Medulla oblongata (tissue), 1 donor: ENCODE data around the gene NECAB2.
"Not testable (repeated sequence)": the region's sequence is repeated elsewhere in the genome, so short reads cannot be mapped to it uniquely, and the experiment has no call there.

Source experiments
- DNase-seq: peaks from one replicate; pipeline ENCODE4 v3.0.0-alpha.2; 2015; ENCODE audit errors: extremely low spot score

Gene NECAB2

GRCh38 chr16:83936581-83937165 is 31.4 kb upstream of the NECAB2 start:
- DNase-seq = no peak

DNA sequence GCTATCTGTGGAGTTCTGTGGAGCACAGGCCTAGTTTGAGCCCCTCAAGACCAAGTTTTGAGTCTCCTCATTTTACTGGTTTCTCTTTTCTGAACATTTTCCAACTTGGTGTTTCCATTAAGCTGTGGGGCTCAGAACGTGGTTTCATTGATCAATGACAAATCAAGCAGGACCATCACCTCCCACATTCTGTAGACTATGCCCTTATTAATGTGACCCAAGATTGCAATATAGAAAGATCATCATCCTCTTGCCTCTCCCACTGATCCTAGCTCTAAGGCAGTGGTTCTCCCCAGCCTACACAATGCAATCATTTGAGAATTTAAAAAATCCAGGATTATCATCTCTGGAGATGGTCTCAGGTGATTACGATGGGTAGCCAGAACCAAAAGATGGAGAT is 30.8 kb upstream of the NECAB2 start:
- DNase-seq = no peak

DNA sequence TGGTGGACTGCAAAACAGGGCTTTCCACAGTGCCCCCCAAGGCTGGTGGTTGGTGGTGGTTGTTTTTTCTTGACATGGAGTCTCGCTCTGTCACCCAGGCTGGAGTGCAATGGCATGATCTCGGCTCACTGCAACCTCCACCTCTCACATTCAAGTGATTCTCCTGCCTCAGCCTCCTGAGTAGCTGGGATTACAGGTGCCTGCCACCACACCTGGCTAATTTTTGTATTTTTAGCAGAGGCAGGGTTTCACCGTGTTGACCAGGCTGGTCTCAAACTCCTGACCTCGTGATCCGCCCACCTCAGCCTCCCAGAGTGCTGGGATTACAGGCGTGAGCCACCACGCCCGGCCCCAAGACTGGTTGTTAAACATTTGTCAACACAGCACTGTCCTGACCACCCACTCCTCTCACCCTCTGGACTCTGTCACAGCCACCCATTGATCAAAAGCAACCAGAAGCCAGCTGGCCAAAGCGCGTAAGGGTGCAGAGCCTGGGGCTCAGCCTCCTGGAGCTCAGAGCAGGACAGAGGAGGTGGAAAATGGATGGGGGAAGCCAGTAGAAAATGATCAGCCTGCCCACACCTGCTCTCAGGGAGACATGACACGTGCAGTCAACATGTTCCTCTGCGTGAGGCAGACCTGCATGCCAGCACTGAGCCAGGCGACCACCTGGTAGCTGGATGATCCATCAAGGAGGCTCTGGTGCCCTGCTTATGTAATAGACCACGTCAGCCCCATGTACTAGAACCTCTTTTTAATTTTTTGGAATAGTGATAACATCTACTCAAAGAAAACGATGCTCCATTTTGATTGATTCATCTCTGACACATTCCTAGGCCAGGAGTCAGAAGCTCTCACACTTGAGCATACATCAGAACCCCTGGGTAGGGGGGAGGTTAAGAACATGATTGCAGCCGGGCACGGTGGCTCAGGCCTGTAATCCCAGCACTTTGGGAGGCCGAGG is 29.8 kb upstream of the NECAB2 start:
- DNase-seq = no peak

DNA sequence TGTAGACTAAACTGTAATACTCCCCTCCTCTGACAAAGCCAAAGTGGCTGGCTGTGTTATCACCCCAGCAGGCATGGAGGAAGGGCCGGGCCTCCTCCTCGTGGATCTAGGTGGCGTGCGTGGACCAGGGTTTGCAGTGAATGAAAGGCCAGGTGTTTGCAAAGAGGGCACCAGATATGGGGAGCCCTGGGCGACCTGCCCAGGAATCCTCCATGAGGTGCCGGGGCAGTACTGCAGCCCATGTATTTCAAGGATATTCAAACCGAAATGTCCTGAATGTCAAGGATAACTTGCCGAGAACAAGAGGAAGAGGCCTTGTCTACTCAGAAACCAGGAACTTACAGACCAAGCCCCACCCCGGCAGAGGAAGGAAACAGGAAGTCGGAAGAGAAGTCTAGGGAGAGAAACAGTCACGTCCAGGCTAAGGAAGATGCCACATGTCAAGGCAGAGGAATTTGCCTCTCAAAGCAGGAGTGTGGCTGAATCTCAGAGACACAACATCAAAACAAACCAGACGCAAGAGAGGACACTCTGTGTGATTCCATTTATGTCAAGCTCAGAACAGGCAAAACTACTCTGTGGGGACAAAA is 28.7 kb upstream of the NECAB2 start:
- peak; percentile 13 for DNase-seq

DNA sequence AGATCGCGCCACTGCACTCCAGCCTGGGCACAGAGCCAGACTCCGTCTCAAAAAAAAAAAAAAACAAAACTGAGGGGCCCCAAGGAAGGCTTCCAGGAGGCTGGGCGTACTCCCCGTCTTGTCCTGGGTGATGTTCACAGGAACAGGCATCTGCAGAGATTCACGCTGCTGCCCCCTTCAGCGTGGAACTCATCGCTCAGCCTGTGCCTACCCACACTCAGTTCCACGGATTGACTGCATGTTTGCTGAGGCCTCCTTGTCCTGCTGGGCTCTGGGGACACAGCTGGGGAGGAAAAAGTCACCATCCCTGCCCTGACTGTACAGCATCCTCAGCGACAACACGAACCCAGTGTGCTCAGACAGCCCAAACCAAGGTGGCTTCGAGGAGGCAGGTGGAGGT is 27.9 kb upstream of the NECAB2 start:
- DNase-seq = no peak

DNA sequence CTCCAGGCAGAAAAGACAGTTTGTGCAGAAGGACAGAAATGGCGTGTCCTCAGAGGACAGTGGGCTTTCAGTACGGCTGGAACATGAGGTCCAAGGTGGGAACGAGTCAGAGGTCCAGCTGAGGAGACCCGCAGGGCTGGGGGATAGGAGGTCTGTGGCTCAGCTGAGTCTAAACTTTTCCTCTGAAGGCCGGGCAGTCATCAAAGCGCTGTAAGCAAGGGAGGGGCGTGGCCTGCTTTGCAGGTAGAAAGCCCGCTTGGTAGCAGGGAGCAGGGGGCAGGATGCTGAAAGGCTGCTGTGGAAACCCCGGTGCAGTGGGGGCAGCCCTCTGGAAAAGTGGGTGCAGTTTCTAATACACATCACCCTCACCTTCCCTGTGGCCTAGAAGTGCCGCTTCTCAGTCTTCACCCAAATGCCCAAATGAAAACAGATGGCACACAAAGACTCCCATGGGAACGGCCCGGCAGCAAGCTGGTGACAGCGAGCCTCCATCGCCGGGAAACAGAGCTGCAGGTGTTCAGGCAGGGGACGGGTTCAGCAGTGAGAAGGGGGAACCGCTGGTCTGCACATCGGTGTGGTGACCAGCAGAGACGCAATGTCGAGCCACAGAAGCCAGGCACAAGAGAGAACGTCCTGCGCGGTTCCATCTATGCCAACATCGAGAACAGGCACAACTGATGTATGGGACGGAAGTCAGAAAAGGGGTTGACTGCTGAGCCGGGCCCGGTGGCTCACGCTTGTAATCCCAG is 27.2 kb upstream of the NECAB2 start:
- DNase-seq = no peak

- DNase-seq = not testable (repeated sequence)
These were observed 26.5 kb upstream of the NECAB2 start for GRCh38 chr16:83941546-83941945.

DNA sequence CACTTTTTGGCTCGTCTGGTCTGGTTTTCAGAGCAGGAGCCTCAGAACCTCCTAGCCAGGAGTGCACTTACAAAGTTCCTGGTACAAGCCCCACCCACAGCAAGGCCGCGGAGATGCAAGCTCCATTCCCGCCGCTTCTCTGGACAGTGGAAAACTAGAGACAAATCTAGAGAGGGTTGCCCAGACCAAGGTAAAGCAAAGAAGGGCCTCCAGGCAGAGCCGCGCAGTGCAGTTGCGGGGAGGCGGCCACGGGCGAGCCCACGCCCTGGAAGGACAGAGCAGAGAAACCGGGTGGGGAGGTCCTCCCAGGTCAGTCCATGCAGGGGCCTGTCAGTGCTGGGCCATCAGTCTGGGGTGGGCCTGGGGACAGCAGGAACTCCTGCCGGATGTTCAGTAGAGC is 26.0 kb upstream of the NECAB2 start:
- DNase-seq = no peak

DNA sequence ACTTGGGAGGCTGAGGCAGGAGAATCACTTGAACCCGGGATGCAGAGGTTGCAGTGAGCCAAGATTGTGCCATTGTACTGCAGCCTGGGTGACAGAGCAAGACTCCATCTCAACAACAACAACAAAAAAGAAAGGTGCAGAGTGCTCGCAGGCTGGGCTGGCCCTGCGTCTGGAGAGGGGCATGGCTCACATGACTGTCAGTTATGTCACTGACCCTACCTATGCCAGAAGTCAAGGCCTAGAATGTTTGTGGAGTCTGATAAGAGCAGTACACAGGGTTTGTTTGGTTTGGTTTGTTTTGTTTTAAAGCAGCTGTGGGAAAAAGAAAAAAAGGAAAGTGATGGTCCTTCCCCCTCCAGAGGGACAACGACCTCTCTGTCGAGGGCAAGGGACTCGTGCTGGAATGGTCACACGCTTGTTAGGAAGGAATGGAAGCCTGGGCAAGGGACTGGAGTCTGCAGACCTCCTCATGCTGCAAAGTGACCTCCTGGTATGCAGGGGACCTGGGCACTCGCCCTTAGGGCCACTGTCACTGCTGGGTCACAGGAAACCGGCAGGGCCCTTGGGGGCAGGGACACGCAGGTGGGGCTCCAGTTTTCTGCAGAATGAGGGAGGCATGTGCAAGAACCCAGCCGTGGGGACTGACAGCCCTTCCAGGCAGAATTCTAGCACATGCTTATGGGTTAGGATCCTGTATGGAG is 25.1 kb upstream of the NECAB2 start:
- no peak for DNase-seq

DNA sequence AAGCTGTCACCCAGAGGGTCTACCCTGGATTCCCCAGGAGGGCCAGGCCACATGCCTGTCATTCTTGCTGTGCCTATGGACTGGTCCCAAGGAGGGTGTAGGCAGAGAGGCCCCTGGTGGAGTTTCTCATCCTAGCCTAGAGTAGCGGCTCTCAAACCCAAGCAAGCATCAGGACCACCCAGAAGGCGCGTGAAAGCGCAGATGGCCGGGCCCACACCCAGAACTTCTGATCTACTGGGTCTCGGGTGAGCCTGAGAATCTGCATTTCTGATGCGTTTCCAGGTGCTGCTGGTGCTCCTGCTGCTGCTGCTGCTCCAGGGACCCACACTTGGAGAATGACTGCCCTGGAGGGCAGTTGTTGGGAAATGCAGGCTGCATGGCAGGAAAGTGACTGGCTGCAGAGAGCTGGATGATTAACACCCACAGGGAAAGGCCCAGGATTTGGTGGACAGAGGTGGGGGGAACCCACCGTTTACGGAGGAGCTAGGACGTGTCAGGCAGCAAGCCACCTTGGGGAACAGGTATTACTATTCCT is 24.5 kb upstream of the NECAB2 start:
- DNase-seq = no peak

DNA sequence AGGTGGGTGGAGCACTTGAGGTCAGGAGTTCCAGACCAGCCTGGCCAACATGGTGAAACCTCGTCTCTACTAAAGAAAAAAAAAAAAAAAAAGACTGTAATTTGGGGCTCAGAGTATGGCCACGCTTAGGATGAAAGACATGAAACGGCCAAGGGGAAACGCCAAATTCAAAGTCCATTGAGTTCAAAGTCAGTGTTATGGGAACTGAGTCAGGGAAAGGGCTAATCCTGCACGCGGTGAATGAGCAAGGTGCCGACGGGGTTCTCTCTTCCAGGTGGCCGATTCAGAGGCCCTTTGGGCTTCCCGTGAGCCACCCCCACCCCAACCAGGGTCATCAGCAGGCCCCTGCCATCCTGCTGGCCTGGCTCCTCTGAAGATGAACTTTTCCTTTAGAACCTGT is 22.5 kb upstream of the NECAB2 start:
- DNase-seq = no peak

DNA sequence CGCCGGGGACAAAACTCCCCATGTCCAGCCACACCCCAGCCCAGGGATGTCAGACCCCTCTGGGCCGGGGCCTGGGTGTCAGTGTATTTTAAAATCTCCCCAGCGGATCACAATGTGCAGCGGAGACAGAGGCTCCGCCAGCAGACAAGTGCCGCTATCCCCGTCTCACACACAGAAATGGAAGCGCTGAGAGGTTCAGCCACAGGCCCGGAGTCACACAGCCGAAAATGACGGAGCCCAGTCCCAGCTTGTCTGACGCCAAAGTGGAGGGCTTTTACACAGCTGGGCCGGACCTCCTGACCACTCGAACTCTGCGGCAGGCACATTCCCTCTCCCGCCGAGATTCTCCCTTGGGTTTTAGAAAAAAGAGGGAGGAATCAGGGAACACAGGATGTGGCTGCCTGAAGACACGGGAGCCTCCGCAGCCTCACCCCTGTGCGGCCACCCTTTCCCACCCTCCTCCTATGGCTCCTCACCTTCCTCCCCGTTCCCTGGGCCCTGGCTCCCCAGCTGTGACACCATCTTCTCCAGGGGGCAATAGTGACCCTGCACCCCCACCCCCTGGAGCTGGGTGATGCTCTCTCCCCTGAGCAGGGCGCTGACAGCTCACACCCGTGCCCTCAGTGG is 21.8 kb upstream of the NECAB2 start:
- no peak for DNase-seq

DNA sequence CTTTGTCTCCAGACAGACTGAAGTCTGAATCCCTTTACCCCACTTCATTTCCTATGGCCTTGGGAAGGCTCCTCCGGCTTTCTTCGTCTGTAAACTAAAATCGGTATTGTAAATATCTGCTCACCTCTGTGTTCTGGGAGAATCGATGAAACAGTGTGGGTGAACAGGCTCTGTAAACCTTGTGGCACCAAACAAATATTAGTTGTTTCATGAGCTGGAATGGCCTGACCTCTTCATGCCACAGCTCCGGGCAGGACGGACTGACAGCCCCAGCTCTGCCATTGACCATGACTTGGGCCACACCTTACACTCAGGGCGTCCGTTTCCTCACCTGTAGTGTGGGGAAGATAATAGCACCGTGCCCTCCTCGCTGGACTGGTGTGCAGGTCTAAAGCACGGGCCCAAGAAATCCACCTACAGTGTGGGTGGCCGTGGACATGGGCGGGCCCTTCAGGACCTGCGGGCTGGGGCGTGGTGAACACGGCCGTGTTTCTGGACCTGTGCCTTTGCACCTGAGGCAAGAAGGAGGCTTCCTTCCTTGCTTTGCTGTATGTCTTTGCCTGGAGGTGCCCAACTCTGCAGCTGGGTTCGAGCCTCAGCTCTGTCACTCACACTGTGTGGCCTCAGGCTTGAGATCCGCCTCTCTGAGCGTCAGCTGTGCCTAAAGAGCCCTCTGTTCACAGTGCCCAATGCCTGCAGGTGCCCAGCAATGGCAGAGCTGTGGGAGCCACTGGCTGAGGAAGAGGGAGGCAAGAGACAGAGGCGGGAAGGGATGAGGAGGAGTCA is 21.1 kb upstream of the NECAB2 start:
- DNase-seq = no peak

- DNase-seq = no peak
These were observed 20.3 kb upstream of the NECAB2 start for GRCh38 chr16:83947642-83948234.

DNA sequence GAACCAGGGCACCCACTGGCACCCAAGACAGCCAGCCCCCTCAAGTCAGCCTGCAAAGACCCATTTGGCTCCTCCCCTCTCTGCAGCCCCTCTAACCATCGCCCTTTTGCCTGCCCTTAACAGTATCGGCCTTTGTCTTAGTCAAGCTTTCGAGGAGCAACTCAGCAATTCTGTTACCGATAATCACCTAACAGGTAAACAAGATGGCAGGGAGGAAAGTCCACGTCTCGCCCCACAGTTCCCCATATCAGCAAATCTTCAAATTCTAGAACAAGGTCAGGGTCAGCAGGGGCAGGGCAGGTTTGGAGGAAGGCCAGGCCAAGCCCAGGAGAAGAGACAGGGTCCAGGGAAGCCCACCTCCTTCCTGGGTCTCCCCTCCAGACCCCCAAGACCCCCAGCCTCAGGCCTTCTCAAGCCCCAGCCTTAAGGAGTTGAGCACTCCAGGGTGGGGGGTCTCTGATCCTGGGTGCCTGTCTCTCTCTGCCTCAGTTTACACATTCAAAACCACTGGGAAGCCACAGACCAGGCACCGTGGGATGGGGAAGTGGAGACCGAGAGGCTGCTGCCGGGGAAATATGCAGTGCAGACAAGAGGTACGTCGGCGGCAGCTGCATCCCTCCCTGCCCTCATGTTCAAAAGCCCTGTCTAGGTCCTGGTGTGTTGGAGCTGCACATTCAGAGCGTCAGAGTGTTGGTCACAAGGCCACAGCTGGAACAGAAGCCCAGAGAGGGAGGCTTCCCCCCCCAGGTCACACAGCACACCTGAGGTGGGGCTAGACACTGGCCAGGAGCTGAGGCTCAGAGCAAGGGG is 18.9 kb upstream of the NECAB2 start:
- DNase-seq = no peak

- no peak for DNase-seq
These were observed 18.4 kb upstream of the NECAB2 start for GRCh38 chr16:83949724-83950001.

DNA sequence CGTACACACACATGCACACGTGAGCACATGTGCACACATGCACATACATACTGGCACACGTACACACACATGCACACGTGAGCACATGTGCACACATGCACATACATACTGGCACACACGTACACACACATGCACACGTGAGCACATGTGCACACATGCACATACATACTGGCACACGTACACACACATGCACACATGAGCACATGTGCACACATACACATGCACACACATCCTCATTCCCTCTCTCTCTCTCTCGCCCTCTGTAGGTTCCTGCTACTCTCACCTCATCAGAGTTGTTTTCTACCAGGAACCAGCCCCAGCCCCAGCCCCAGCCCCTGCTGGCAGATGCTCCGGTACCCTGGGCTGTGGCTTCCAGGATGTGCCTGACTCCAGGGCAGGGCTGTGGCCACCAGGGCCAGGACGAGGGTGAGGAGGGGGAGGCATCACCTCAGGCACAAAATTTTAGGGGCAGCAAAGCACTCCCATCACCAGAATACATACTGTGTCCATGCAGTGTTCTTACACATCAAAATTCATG is 17.1 kb upstream of the NECAB2 start:
- not testable (repeated sequence) for DNase-seq

- DNase-seq = no peak
These were observed 16.5 kb upstream of the NECAB2 start for GRCh38 chr16:83951544-83951943.

DNA sequence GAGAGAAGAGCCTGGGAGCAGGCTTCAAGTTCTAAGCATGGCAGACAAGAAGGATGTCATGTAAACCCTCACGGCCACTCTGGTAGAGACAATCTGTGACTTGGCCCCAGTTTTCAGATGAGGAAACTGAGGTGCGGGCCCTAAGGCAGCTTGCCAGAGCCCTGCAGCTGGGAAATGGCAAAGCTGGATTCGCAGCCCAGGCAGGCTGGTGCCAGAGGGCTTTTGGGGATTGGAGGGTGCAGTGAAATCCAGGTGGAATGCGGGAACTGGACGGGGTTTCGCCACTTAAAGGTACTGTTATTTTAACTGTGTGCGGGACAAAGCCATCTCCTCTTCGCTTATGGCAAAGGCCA is 15.5 kb upstream of the NECAB2 start:
- no peak for DNase-seq
